HG03280 (cell line): ENCODE measurements around the gene NFIA.

ENCODE experiments used
- ATAC-seq: cut with Tn5 transposase; IDR thresholded peaks from one replicate; pipeline ENCODE4 v1.9.1; 2021; ENCODE audit warnings: mild to moderate bottlenecking, moderate library complexity; ENCODE audit not compliant: unreplicated experiment

The NFIA gene

GRCh38 chr1:61406467-61406866 lies 324.1 kb downstream of the NFIA start:
- ATAC-seq, result no peak

GRCh38 chr1:61412601-61413000 lies 330.2 kb downstream of the NFIA start:
- no peak for ATAC-seq

- no peak for ATAC-seq
These were observed 336.8 kb downstream of the NFIA start for GRCh38 chr1:61419196-61419595.

- no peak for ATAC-seq
These were observed 337.3 kb downstream of the NFIA start for GRCh38 chr1:61419657-61420056.

- no peak for ATAC-seq
These were observed 337.9 kb downstream of the NFIA start for GRCh38 chr1:61420243-61420642.

- no peak for ATAC-seq
These were observed 338.8 kb downstream of the NFIA start for GRCh38 chr1:61420909-61421835.

GRCh38 chr1:61423643-61424042 lies 341.3 kb downstream of the NFIA start:
- ATAC-seq, result no peak

- ATAC-seq, result no peak
These were observed 342.0 kb downstream of the NFIA start for GRCh38 chr1:61424382-61424781.

- ATAC-seq, result no peak
These were observed 342.7 kb downstream of the NFIA start for GRCh38 chr1:61425040-61425439.

GRCh38 chr1:61426254-61426653 lies 343.9 kb downstream of the NFIA start:
- ATAC-seq, result no peak

- ATAC-seq, result no peak
These were observed 344.5 kb downstream of the NFIA start for GRCh38 chr1:61426885-61427284.

GRCh38 chr1:61427510-61427909 lies 345.1 kb downstream of the NFIA start:
- no peak for ATAC-seq

GRCh38 chr1:61428146-61428545 lies 345.8 kb downstream of the NFIA start:
- ATAC-seq, result no peak

- ATAC-seq, result no peak
These were observed 350.4 kb downstream of the NFIA start for GRCh38 chr1:61432616-61433388.

GRCh38 chr1:61433646-61434045 lies 351.3 kb downstream of the NFIA start:
- ATAC-seq, result no peak

GRCh38 chr1:61434276-61434675 lies 351.9 kb downstream of the NFIA start:
- no peak for ATAC-seq

GRCh38 chr1:61435226-61435625 lies 352.9 kb downstream of the NFIA start:
- no peak for ATAC-seq

- ATAC-seq, result no peak
These were observed 353.7 kb downstream of the NFIA start for GRCh38 chr1:61436016-61436415.

GRCh38 chr1:61436491-61437120 lies 354.2 kb downstream of the NFIA start:
- no peak for ATAC-seq

- ATAC-seq, result no peak
These were observed 356.9 kb downstream of the NFIA start for GRCh38 chr1:61439234-61439633.

GRCh38 chr1:61441723-61442262 lies 359.4 kb downstream of the NFIA start:
- ATAC-seq, result no peak
